ENCODE results near the gene C6orf132.

The C6orf132 gene

GRCh38 chr6:42140756-42141602, 1.4 kb downstream of the C6orf132 start:
- in situ Hi-C loops (cut with HindIII; ENCODE audit: low pct_ligation_motif_present, low sequenced_read_pairs), result no loop called here
- TF ChIP-seq, protein P1, sequence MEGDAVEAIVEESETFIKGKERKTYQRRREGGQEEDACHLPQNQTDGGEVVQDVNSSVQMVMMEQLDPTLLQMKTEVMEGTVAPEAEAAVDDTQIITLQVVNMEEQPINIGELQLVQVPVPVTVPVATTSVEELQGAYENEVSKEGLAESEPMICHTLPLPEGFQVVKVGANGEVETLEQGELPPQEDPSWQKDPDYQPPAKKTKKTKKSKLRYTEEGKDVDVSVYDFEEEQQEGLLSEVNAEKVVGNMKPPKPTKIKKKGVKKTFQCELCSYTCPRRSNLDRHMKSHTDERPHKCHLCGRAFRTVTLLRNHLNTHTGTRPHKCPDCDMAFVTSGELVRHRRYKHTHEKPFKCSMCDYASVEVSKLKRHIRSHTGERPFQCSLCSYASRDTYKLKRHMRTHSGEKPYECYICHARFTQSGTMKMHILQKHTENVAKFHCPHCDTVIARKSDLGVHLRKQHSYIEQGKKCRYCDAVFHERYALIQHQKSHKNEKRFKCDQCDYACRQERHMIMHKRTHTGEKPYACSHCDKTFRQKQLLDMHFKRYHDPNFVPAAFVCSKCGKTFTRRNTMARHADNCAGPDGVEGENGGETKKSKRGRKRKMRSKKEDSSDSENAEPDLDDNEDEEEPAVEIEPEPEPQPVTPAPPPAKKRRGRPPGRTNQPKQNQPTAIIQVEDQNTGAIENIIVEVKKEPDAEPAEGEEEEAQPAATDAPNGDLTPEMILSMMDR (IDR thresholded peaks at IDR 0.05; ENCODE audit: low read depth, low read length, missing control alignments), result no peak
- peak overlapping the region; percentile 70 for H3K4me3 ChIP-seq (ENCODE audit: low read depth, low read length)
- peak overlapping the region; percentile 91 for H3K27ac ChIP-seq
- DNase-seq, result no peak
- no peaks in the 10 kb centered on the region for H3K36me3 ChIP-seq (replicated peaks)
- H3K27me3 ChIP-seq (replicated peaks), result no peaks in the 10 kb centered on the region

DNA sequence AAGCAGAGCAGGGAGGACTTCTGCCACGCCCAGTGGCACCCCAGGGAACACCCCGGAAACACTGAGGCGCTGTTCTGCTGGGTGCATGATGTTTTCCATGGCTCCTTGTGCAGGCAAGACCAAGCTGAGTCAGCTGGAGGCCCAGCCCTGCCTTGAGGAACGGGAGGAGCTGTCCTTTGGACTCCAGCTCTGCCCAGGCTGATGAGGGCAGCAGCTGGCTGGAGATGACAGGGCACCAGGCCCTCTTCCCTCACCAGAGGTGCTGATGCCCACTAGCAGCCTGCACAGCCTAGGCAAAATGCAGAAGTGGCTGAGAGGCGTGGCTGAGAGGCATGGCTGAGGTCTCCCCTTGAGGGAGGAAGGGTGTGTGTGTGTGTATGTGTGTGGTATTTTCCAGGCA, 2.4 kb downstream of the C6orf132 start:
- Histone ChIP-seq H3K27ac (no peak overlapping the region), H3K4me3 (ENCODE audit: low read depth, low read length) (no peak overlapping the region), H3K36me3 (replicated peaks) (no peaks in the 10 kb centered on the region), H3K27me3 (replicated peaks) (no peaks in the 10 kb centered on the region)
- in situ Hi-C loops (cut with HindIII; ENCODE audit: low pct_ligation_motif_present, low sequenced_read_pairs), result no loop called here
- TF ChIP-seq, protein P1 (IDR thresholded peaks at IDR 0.05; ENCODE audit: low read depth, low read length, missing control alignments), result no peak
- DNase-seq, result no peak

DNA sequence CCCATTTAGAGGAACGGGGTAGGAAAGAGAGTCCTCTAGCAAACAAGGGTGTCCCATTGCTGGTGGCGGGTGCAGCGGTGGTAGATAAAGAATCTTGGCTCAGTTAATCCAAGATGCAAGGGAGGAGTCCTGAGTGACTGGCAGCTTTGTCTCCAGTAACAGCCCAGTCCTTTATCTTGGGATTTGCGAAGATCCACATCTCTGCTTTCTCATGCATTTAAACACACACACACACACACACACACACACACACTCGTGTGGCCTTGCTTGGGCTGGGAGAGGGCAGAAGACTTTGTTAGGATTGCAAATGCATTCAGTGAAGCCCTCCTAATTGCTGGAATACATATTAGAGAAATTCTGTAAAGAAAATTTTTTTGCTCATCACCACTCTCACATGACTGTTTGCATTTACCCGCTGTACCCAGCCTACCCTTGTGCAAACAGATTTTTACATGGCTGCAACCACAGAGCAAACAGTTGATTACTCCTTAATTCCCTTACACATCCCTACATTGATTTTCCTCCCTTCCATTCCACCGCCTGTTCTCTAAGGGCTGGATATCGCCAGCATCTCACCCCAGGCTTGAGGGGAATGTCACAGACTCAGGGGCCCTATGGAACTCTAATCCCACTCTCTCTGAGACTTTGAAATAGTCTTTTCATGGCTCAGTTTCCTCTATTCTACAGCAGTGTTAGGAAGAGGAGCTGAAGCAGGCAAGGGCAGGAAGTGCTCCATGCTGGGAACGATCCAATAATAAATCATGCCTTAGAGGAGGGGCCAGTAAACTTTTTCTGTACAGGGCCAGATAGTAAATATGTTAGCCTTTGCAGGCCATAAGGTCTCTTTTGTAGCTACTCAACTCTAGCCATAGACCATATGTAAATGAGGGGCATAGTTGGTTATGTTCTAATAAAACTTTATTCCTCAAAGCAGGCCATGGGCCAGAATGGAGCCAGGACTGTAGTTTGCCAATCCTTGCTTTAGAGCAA, 3.5 kb downstream of the C6orf132 start:
- Histone ChIP-seq H3K4me3 (ENCODE audit: low read depth, low read length) (no peak overlapping the region), H3K36me3 (replicated peaks) (no peaks in the 10 kb centered on the region), H3K27me3 (replicated peaks) (no peaks in the 10 kb centered on the region), H3K27ac (no peak overlapping the region)
- in situ Hi-C loops (cut with HindIII; ENCODE audit: low pct_ligation_motif_present, low sequenced_read_pairs), result no loop called here
- TF ChIP-seq, protein P1 (IDR thresholded peaks at IDR 0.05; ENCODE audit: low read depth, low read length, missing control alignments), result no peak
- DNase-seq, result no peak

DNA sequence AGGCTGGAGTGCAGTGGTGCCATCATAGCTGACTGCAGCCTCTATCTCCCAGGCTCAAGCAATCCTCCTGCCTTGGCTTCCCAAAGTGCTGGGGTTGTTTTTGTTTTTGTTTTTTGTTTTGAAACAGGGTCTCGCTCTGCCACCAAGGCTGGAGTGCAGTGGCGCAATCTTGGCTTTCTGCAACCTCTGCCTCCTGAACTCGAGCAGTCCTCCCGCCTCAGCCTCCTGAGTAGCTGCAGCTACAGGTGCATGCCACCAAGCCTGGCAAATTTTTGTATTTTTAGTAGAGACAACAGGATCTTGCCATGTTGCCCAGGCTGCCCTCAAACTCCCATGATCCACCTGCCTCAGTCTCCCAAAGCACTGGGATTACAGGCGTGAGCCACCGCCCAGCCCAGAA, 4.2 kb downstream of the C6orf132 start:
- no peaks in the 10 kb centered on the region for H3K36me3 ChIP-seq (replicated peaks)
- H3K27ac ChIP-seq, result no peak overlapping the region
- no peak overlapping the region for H3K4me3 ChIP-seq (ENCODE audit: low read depth, low read length)
- in situ Hi-C loops (cut with HindIII; ENCODE audit: low pct_ligation_motif_present, low sequenced_read_pairs), result no loop called here
- no peaks in the 10 kb centered on the region for H3K27me3 ChIP-seq (replicated peaks)
- DNase-seq, result no peak
- TF ChIP-seq, protein P1 (IDR thresholded peaks at IDR 0.05; ENCODE audit: low read depth, low read length, missing control alignments), result no peak

DNA sequence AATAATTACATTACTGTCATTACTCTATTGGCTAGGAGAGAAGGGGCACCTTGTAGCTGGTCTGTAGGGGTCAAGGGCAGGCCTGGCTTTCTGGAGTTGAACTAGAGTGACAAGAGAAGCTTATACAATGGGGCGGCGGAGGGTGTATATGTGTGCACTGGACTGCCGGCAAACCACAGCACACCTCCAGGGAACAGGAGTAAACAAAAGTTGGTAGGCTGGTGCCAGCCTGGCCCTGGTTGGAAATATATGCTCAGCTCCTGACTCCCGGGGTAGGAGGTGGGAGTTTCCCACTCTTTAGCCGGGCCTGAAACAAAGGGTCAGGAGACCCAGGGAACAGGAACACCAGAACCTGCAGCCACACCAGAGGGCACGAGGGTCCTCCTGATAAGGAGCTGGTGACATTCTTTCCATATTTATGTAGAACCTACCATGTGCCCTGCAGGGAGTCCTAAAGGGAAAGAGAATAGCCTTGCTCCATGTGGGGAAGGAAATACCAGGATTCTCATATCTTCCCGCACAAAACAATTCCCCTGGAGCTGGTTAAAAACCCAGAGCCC, 5.1 kb downstream of the C6orf132 start:
- Histone ChIP-seq H3K27me3 (replicated peaks) (no peaks in the 10 kb centered on the region), H3K27ac (peak overlapping the region; percentile 45), H3K4me3 (ENCODE audit: low read depth, low read length) (no peak overlapping the region), H3K36me3 (replicated peaks) (no peaks in the 10 kb centered on the region)
- TF ChIP-seq, protein P1 (IDR thresholded peaks at IDR 0.05; ENCODE audit: low read depth, low read length, missing control alignments), result no peak
- in situ Hi-C loops (cut with HindIII; ENCODE audit: low pct_ligation_motif_present, low sequenced_read_pairs), result no loop called here
- DNase-seq, result no peak
